ENCODE measurements around the gene OCA2. TPM values are rescaled to one million over a fixed set of nuclear protein-coding genes. Genes with fewer than 3 reads are reported as not detected.

OCA2 gene
- total RNA-seq, 1 donor = not detected

DNA sequence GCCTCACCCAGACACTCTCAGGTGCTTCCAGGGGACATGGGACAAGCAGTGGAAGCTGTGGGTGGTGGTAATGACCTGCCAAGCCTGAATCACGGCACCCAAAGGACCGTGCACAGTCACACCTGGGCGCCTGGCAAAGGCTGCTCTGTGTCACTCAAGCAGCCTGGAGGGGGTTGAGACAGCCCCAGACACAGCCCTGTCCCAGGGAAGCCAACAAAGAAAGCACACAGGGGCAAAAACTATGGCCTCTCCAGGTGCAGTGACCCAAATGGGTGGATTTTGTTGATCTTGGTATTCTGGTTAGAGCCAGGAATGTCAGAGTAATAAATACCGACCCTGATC is 15.0 kb upstream of the OCA2 start:
- no peak for DNase-seq (ENCODE audit: low read depth)
- no peak overlapping the region for H3K4me3 ChIP-seq (ENCODE audit: low read depth, low read length)
- TF ChIP-seq CTCF (IDR thresholded peaks at IDR 0.05; ENCODE audit: insufficient read depth, low read length) = no peak

GRCh38 chr15:28113394-28114113 is 14.4 kb upstream of the OCA2 start:
- no peak for TF ChIP-seq CTCF (IDR thresholded peaks at IDR 0.05; ENCODE audit: insufficient read depth, low read length)
- no peak for DNase-seq (ENCODE audit: low read depth)
- H3K4me3 ChIP-seq (ENCODE audit: low read depth, low read length) = no peak overlapping the region

DNA sequence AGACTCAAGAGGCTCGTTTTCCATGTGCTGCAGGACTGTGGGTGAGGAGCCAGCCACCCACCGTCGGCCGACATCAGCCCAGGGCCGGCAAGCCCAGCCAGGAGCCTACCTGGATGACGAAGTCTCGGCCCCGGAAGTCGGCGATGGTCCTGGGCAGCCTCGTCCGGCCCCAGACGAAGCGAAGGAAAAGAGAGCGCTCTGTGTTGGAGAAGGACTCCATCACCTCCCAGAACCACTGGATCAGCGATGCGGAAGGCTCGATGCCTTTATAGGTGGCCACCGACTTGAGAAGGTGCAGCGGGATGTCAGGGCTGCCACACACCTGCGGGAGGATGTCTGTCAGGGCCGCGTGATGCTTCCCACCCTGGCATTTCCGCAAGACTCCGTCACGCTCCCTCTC is 13.8 kb upstream of the OCA2 start:
- no peak for DNase-seq (ENCODE audit: low read depth)
- TF ChIP-seq CTCF (IDR thresholded peaks at IDR 0.05; ENCODE audit: insufficient read depth, low read length) = no peak
- no peak overlapping the region for H3K4me3 ChIP-seq (ENCODE audit: low read depth, low read length)

GRCh38 chr15:28112101-28112760 is 13.1 kb upstream of the OCA2 start:
- H3K4me3 ChIP-seq (ENCODE audit: low read depth, low read length) = no peak overlapping the region
- TF ChIP-seq CTCF (IDR thresholded peaks at IDR 0.05; ENCODE audit: insufficient read depth, low read length) = no peak
- DNase-seq (ENCODE audit: low read depth) = no peak

DNA sequence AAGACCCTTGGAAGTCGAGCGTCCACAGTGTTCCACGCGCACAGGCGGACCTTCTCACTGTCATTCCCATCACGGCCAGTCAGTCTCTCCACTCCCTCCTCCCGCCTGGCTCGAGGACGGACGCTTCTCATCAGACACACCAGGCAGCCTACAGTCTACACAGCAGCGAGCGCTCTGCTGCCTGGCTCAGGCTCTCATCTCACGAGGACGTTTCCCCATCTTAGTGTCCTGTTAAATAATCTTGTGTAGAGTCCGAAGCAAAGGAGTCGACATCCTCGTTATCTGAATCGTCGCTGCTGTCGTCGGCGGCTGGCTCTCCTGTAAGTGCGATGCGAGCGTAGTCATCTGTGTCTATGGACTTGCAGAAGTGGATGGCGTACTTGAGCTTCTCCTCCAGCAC is 12.4 kb upstream of the OCA2 start:
- H3K4me3 ChIP-seq (ENCODE audit: low read depth, low read length) = no peak overlapping the region
- no peak for DNase-seq (ENCODE audit: low read depth)
- TF ChIP-seq CTCF (IDR thresholded peaks at IDR 0.05; ENCODE audit: insufficient read depth, low read length) = no peak

DNA sequence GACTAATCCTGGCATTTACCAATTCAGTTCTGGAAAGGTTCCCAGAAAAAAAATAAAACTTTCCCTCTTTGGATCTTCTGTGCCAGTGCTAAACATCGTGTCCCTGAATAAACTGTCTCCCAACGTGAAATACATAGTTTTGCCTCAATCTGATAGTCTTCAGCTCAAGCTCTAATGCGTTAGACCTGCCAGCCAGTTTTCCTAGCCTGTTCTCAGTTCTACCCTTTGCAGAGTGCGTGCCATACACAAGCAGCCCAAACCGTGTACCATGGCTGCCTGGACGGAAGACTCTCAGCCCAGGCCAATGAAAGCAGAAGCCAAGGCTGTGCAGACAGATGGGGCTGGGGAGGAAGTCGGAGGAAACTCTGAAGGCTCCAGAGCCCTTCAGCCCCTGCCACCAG is 11.4 kb upstream of the OCA2 start:
- H3K4me3 ChIP-seq (ENCODE audit: low read depth, low read length) = no peak overlapping the region
- no peak for TF ChIP-seq CTCF (IDR thresholded peaks at IDR 0.05; ENCODE audit: insufficient read depth, low read length)
- DNase-seq (ENCODE audit: low read depth) = no peak
